SH-SY5Y (cell line): Measurements from ENCODE around the gene CCR4.

Experiments
- GATA2 ChIP-seq: IDR thresholded peaks from 2 replicates; pipeline ENCODE4 v1.6.1; 2011; ENCODE audit warnings: mild to moderate bottlenecking, low read depth, low read length
- GATA3 ChIP-seq: IDR thresholded peaks from 2 replicates; pipeline ENCODE4 v1.6.1; 2011; ENCODE audit warnings: low read depth, mild to moderate bottlenecking, low read length, moderate library complexity

- TF ChIP-seq GATA2 (no peak), GATA3 (no peak)
Observed at GRCh38 chr3:32910954-32911353, 40.5 kb upstream of the CCR4 start.
